Neural progenitor cell (in vitro differentiated cells): ENCODE data around the gene SAMMSON.

Experiments
- EZH2 ChIP-seq: fragments of 200-600 bp; sonication (generic); IDR thresholded peaks from 2 replicates; pipeline ENCODE4 v1.6.1; 2017; ENCODE audit warnings: antibody characterized with exemption, mild to moderate bottlenecking, moderate library complexity
- EZH2phosphoT487 ChIP-seq: fragments of 200-600 bp; sonication (generic); IDR thresholded peaks from 2 replicates; pipeline ENCODE4 v1.6.1; 2017; ENCODE audit warnings: antibody characterized with exemption
- TF ChIP-seq, protein P1 (sequence below): fragments of 200-600 bp; sonication (generic); IDR thresholded peaks from 2 replicates; pipeline ENCODE4 v1.5.1; 2017; ENCODE audit warnings: antibody characterized with exemption, mild to moderate bottlenecking

DNA sequence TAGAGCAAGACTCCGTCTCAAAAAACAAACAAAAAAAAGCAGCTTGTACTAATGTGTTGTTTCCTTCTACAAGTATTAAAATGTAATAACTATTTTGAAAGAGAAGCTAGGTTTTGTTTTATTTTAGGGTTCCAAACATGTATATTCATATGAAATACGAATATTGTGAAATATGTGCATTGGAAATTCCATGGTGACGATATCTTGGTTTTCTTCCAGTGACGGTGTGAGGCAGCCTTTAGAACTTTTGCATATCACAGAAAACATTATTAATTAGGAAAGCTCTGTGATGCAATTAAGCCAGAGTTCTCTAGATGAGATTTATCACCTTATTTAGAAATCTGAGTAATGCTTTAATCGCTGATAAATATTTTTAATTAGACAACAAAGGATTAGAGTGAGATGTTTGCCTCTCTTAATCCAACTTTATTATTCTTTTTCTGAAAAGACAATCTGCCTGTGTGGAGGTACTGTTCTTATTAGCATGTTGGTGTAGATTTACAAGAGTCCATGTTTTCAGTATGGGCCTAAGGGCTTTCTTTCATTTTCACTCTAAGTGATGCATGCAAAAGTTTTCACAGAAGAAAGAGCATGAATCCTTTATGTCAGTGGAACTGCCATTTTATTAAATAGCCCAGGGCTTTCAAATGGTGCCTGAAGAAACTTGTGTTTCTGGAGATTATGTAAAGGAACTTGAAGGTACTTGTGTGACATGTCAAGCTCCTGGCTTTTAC lies 37.7 kb upstream of the SAMMSON start:
- TF ChIP-seq, protein P1, sequence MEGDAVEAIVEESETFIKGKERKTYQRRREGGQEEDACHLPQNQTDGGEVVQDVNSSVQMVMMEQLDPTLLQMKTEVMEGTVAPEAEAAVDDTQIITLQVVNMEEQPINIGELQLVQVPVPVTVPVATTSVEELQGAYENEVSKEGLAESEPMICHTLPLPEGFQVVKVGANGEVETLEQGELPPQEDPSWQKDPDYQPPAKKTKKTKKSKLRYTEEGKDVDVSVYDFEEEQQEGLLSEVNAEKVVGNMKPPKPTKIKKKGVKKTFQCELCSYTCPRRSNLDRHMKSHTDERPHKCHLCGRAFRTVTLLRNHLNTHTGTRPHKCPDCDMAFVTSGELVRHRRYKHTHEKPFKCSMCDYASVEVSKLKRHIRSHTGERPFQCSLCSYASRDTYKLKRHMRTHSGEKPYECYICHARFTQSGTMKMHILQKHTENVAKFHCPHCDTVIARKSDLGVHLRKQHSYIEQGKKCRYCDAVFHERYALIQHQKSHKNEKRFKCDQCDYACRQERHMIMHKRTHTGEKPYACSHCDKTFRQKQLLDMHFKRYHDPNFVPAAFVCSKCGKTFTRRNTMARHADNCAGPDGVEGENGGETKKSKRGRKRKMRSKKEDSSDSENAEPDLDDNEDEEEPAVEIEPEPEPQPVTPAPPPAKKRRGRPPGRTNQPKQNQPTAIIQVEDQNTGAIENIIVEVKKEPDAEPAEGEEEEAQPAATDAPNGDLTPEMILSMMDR = no peak
- TF ChIP-seq EZH2phosphoT487 (no peak), EZH2 (no peak)
